A673 (cell line): ENCODE data around the gene RNF220. TPM values are rescaled to one million over a fixed set of nuclear protein-coding genes. Genes with fewer than 3 reads are reported as not detected.

Source experiments
- BruUV-seq: library from RNA; stranded (reverse); fragments of 400-500 nt; replicated peaks from 2 replicates; lab custom pipeline; 2021; lab: Mats Ljungman, UMichigan
- CTCF ChIA-PET: fragments of 300-600 bp; sonication (Branson Sonifier 250); formaldehyde crosslinking; loops from one replicate; lab custom pipeline; 2022; ENCODE audit warnings: antibody characterized with exemption; lab: Charles Lee
- POLR2A ChIA-PET: fragments of 300-600 bp; sonication (Branson Sonifier 250); formaldehyde crosslinking; loops from one replicate; lab custom pipeline; 2022; ENCODE audit warnings: antibody characterized with exemption; ENCODE audit not compliant: low non-redundant PET; lab: Charles Lee
- DNase-seq: peaks from one replicate; pipeline ENCODE4 v3.0.0-alpha.2; 2015; ENCODE audit warnings: low spot score
- H3K27ac ChIP-seq: fragments of 200-600 bp; sonication (generic); 2 replicates; pipeline ENCODE4 v1.5.1; 2016; ENCODE audit warnings: mixed run types, low read depth, mild to moderate bottlenecking, mixed read lengths, antibody characterized with exemption, low read length; ENCODE audit not compliant: poor library complexity, severe bottlenecking
- H3K27me3 ChIP-seq: fragments of 200-600 bp; sonication (generic); replicated peaks from 2 replicates; pipeline ENCODE4 v1.6.1; 2017; ENCODE audit warnings: mixed run types, low read depth, mild to moderate bottlenecking, mixed read lengths, antibody characterized with exemption, low read length; ENCODE audit not compliant: insufficient read depth, poor library complexity
- H3K36me3 ChIP-seq: fragments of 200-600 bp; sonication (generic); 2 replicates; pipeline ENCODE4 v1.6.1; 2016; ENCODE audit warnings: mixed run types, mild to moderate bottlenecking, mixed read lengths, antibody characterized with exemption, low read length; ENCODE audit not compliant: insufficient read depth, poor library complexity, severe bottlenecking
- H3K4me1 ChIP-seq: fragments of 200-600 bp; sonication (generic); 2 replicates; pipeline ENCODE4 v1.6.1; 2017; ENCODE audit warnings: mixed run types, mild to moderate bottlenecking, mixed read lengths, antibody characterized with exemption, low read length; ENCODE audit not compliant: insufficient read depth, poor library complexity, severe bottlenecking
- H3K4me3 ChIP-seq: fragments of 200-600 bp; sonication (generic); 2 replicates; pipeline ENCODE4 v1.5.1; 2016; ENCODE audit warnings: low read depth, mixed run types, mild to moderate bottlenecking, mixed read lengths, low read length; ENCODE audit not compliant: poor library complexity, severe bottlenecking
- H3K9me3 ChIP-seq: fragments of 200-600 bp; sonication (generic); 2 replicates; pipeline ENCODE4 v1.6.1; 2016; ENCODE audit warnings: mixed run types, low read depth, mild to moderate bottlenecking, mixed read lengths, antibody characterized with exemption, low read length; ENCODE audit not compliant: poor library complexity, severe bottlenecking
- CTCF ChIP-seq: fragments of 300-800, 200-600 bp; sonication (generic); conservative IDR thresholded peaks from 2 replicates; pipeline ENCODE4 v1.5.1; 2017; ENCODE audit warnings: low read depth, mild to moderate bottlenecking, antibody characterized with exemption, low read length, moderate library complexity, mixed read lengths
- EZH2 ChIP-seq: fragments of 200-600 bp; sonication (generic); IDR thresholded peaks from 2 replicates; pipeline ENCODE4 v1.6.1; 2017; ENCODE audit warnings: borderline replicate concordance, low read depth, mild to moderate bottlenecking, mixed read lengths, antibody characterized with exemption, low read length; ENCODE audit not compliant: poor library complexity, severe bottlenecking
- intact Hi-C: fragments of 100-400 bp; cut with micrococcal nuclease; formaldehyde crosslinking; loops from one replicate; pipeline ENCODE4 v1.10.0; 2022; ENCODE audit not compliant: unreplicated experiment
- total RNA-seq: library from RNA; stranded (reverse); gene quantifications from 2 replicates; pipeline ENCODE4 v1.2.3, GENCODE V29; 2021

Gene RNF220
- total RNA-seq, 1 experiment from 2014 or later = 80.6 TPM

- no peak for TF ChIP-seq CTCF
- no peak for TF ChIP-seq EZH2
- no peaks in the 10 kb centered on the region for H3K36me3 ChIP-seq
- no peak for DNase-seq
- no TSS peak for BruUV-seq
- no peaks in the 10 kb centered on the region for H3K9me3 ChIP-seq
- H3K27me3 ChIP-seq = no peaks in the 10 kb centered on the region
- no peak overlapping the region for H3K4me3 ChIP-seq
- H3K4me1 ChIP-seq = no peaks in the 10 kb centered on the region
- intact Hi-C loops = no loop called here
- CTCF ChIA-PET = no interaction called here
- POLR2A ChIA-PET = no interaction called here
- no peak overlapping the region for H3K27ac ChIP-seq
Measured at GRCh38 chr1:44531785-44532566, 126.9 kb downstream of the RNF220 start.

DNA sequence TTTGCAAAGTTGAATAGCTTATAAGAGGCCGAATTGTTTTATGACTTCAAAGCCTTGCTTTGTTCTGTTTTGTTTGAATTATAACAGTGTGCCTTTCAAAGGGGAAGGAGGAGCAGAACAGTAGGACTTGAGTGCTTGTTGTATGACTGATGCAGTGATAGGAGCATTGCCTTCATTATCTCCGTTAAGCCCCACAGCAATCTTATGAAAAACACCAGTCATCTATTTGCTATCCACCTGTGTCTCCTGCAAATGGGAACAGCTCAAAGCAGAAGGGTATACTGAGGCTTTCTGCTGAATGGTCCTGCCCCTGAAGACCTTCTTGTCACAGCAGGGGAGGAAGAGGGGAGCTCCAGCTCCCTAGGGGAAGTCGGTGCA, 127.5 kb downstream of the RNF220 start:
- H3K36me3 ChIP-seq = no peaks in the 10 kb centered on the region
- TF ChIP-seq EZH2 (no peak), CTCF (no peak)
- intact Hi-C loops = no loop called here
- no peaks in the 10 kb centered on the region for H3K4me1 ChIP-seq
- ChIA-PET CTCF (no interaction called here), POLR2A (no interaction called here)
- no peak overlapping the region for H3K4me3 ChIP-seq
- no peaks in the 10 kb centered on the region for H3K27me3 ChIP-seq
- no peaks in the 10 kb centered on the region for H3K9me3 ChIP-seq
- no peak for DNase-seq
- BruUV-seq = no TSS peak
- H3K27ac ChIP-seq = no peak overlapping the region

GRCh38 chr1:44534771-44535170, 129.7 kb downstream of the RNF220 start:
- ChIA-PET POLR2A (interaction anchor here (0.6 kb wide), 1 partner anchor 443 kb away, joined by 3 read pairs; no protein-coding TSS in a partner anchor), CTCF (interaction anchor here (0.5 kb wide), 1 partner anchor 22 kb away, joined by 4 read pairs; no protein-coding TSS in a partner anchor)
- H3K4me3 ChIP-seq = no peak overlapping the region
- H3K36me3 ChIP-seq = no peaks in the 10 kb centered on the region
- no TSS peak for BruUV-seq
- no peaks in the 10 kb centered on the region for H3K9me3 ChIP-seq
- H3K4me1 ChIP-seq = no peaks in the 10 kb centered on the region
- TF ChIP-seq CTCF (no peak), EZH2 (no peak)
- H3K27ac ChIP-seq = no peak overlapping the region
- intact Hi-C loops = no loop called here
- no peak for DNase-seq
- no peaks in the 10 kb centered on the region for H3K27me3 ChIP-seq
